GM12864 (cell line): ENCODE results near the gene MRPS26.

ENCODE experiments used
- DNase-seq: peaks from one replicate; pipeline ENCODE4 v3.0.0-alpha.2; 2011; ENCODE audit warnings: low read depth
- H3K4me3 ChIP-seq: 2 replicates; pipeline ENCODE4 v1.5.1; 2011; ENCODE audit warnings: mild to moderate bottlenecking, low read depth, low read length, control low read depth
- TF ChIP-seq, protein P1 (sequence below): IDR thresholded peaks from 2 replicates; pipeline ENCODE4 v1.5.1; 2011; ENCODE audit warnings: low read depth, mild to moderate bottlenecking, moderate library complexity, low read length, control low read depth, inconsistent platforms; ENCODE audit errors: missing control alignments

Gene MRPS26

DNA sequence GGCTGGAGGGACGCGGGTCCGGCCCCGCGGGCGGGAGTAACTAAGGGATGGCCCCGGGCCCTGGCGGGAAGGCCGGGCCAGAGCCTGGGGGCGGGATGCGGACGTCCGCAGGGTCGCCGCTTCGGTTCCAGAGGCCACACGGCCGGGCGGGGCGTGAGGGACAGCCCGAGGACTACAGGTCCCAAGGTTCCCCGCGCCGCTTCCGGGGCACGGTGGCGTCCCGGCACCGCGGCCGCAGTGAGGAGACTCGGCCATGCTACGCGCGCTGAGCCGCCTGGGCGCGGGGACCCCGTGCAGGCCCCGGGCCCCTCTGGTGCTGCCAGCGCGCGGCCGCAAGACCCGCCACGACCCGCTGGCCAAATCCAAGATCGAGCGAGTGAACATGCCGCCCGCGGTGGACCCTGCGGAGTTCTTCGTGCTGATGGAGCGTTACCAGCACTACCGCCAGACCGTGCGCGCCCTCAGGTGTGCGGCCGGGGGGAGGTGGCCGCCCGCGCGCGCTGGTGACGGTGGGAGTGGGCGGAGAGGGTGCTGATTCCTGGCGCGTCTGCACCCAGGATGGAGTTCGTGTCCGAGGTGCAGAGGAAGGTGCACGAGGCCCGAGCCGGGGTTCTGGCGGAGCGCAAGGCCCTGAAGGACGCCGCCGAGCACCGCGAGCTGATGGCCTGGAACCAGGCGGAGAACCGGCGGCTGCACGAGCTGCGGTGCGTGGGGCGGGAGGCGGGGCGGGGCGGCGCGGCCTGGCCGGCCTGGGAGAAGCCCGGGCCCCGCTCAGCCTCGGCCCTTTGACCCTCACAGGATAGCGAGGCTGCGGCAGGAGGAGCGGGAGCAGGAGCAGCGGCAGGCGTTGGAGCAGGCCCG, at the start of gene MRPS26:
MRPS26 (plus strand) TSS at position 237 of the 861 bp plus-strand sequence; CDS start at position 254, 17 bp downstream.
- DNase-seq, result peak; percentile 55
- TF ChIP-seq, protein P1, sequence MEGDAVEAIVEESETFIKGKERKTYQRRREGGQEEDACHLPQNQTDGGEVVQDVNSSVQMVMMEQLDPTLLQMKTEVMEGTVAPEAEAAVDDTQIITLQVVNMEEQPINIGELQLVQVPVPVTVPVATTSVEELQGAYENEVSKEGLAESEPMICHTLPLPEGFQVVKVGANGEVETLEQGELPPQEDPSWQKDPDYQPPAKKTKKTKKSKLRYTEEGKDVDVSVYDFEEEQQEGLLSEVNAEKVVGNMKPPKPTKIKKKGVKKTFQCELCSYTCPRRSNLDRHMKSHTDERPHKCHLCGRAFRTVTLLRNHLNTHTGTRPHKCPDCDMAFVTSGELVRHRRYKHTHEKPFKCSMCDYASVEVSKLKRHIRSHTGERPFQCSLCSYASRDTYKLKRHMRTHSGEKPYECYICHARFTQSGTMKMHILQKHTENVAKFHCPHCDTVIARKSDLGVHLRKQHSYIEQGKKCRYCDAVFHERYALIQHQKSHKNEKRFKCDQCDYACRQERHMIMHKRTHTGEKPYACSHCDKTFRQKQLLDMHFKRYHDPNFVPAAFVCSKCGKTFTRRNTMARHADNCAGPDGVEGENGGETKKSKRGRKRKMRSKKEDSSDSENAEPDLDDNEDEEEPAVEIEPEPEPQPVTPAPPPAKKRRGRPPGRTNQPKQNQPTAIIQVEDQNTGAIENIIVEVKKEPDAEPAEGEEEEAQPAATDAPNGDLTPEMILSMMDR, result no peak
- peak within 1 kb of the TSS; percentile 68 for H3K4me3 ChIP-seq

DNA sequence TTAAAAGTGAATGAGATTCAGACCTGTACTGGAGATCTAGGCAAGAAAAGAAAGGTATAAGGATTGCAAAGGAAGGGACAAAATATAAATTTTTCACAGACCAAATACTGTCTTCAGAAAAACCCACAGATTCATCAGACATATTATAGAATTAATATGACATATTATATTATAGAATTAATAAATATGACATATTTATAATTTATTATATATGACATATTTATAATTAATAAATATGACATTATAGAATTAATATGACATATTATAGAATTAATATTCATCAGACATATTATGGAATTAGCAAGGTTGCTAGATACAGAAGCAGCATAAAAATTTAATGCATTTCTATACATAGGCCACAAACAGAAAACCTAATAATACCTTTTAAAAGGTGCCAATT, 47.1 kb upstream of the MRPS26 start:
- no peak overlapping the region for H3K4me3 ChIP-seq
- DNase-seq, result no peak
- TF ChIP-seq, protein P1, result no peak

DNA sequence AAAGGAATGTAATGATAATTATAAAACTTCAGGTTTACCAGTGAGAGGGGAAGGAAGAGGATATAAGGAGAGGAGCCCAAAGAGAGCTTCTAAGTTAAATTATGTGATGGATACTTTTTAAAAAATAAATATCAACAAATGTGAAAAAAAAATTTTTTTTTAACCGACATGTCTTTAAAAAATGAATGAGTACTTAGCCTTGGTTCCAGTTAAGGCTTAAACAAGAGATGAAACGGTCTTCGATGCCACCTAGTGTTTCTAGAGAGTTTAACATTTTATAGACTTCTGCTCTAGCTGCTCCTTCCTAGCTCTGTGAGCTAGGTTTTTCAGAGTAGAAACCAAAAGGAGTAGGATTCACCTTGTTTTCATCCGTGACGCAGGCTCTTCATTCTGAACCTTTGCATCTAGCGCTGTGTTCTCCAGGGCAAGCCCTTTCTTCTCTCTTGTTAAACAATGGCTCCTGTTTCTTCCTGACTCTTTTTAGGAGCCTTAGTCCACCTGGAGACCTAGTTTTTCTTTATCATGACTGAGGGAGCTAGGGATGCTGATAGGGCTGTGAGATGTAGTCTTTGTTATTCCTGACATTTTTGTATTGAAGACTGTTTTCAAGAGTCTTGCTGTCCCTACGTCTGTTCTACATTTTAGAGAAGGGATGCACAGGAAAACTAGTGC, 44.9 kb upstream of the MRPS26 start:
- H3K4me3 ChIP-seq, result no peak overlapping the region
- peak; percentile 36 for DNase-seq
- TF ChIP-seq, protein P1, result peak; percentile 61

DNA sequence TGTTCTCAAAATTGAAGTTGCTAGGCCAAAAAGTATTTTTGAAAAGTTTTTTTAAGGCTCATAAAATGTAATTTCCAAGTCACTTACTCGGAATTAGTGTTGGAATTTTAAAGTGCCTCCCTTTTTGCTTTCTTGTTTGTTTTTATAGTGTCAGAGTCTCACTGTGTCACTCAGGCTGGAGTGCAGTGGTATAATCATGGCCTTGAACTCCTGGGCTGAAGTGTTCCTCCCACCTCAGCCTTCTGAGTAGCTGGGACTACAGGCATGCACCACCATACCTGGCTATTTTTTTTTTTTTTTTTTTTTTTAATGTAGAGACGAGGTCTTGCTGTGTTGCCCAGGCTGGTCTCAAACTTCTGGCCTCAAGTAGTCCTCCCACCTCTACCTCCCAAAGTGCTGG, 42.4 kb upstream of the MRPS26 start:
- TF ChIP-seq, protein P1, result no peak
- H3K4me3 ChIP-seq, result no peak overlapping the region
- no peak for DNase-seq

DNA sequence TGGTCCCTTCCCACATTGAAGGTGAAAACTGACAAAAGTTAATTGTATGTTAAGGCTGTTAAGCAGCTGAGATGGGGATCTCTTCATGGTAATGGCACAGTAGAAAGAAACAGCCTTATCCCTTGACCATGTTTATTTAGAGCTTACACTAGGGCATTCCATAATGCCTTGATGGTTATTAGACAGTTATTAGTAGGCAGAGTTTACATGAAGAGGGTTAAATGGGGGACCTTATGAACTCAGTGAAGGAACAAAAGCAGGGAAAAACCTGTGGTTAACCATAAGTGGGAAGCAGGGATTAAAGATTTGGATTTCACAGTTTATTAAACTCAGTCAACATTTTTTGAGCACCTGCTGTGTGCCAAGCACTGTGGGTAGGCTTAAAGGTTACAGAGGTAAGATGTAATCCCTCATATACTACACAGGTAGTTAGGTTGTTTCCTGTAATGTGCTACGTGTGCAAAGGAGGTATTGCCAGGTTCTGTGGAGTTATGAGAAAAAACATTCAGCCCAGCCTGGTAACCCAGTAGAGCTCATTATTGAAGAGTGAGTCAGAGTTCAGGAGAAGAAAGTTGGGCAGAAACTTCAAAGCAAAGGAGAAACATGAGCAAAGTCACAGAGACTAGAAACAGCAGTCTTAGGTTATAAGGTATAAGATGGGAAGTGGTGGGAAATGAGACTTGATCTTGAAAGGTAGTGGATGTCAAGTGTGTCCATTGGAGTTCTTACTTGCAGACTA, 34.7 kb upstream of the MRPS26 start:
- no peak overlapping the region for H3K4me3 ChIP-seq
- TF ChIP-seq, protein P1, result no peak
- no peak for DNase-seq

DNA sequence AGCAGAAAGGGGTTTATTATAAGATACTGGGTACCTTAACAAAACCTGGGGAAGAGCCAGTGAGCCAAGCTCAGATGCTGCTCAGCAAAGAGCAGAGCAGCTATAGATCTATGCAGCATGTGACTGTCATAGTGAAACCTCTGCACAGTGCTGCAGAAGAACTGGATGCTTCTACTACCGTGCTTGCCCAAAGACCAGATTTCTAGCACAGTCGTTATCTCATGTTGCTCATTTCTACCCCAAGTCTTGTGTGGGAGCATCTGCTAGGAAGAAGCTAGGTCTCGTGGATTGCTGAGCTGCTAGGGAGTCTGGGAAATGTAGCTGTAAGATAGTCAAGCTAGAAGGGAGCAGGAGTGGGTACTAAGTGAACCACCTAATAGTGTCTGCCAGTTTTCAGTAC, 34.1 kb upstream of the MRPS26 start:
- no peak for DNase-seq
- no peak overlapping the region for H3K4me3 ChIP-seq

More for the DNA sequence above, 34.1 kb upstream of the MRPS26 start:
- TF ChIP-seq, protein P1, result no peak
